Stimulated activated naive CD4-positive, alpha-beta T cell (primary cell): Measurements from ENCODE around the gene TRPC3.

ENCODE experiments used
- DNase-seq, 6 experiments: peaks; one replicate each; lab custom pipeline; 2025; lab: John Stamatoyannopoulos, UW

TRPC3 gene

GRCh38 chr4:121873604-121874003 lies 78.3 kb downstream of the TRPC3 start:
- DNase-seq, result no peak

- DNase-seq, result peak; percentile 83 to 95 (median 90)
Measured at GRCh38 chr4:121869841-121870822, 81.7 kb downstream of the TRPC3 start, which contains the start of gene BBS7. Gene BBS7, minus strand, starts transcription at chr4:121870474. Its CDS starts 161 bp downstream, at chr4:121870313.

GRCh38 chr4:121863799-121864198 lies 88.1 kb downstream of the TRPC3 start:
- DNase-seq, result no peak

DNA sequence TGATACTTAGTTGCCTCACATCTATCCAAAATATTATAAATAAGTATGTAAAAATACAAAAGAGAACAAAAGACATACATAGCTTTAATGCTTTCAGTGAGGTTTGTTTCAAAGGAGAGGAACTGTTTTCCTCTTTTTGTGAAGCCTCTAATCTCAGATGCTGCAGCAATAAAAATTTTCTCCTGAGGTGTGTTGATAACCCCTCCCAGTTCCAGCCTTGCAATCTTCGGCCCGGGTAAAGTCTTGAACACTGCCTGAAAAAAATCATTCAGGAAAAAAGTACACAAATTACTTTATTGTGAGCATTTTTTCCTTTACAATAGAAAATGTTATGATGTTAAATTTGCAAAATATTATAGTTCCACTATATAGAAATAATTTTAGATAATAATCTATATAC lies 90.4 kb downstream of the TRPC3 start:
- DNase-seq, result no peak

- no peak for DNase-seq
Measured at GRCh38 chr4:121860121-121860520, 91.7 kb downstream of the TRPC3 start.

GRCh38 chr4:121851354-121851753 lies 100.5 kb downstream of the TRPC3 start:
- DNase-seq, result no peak

DNA sequence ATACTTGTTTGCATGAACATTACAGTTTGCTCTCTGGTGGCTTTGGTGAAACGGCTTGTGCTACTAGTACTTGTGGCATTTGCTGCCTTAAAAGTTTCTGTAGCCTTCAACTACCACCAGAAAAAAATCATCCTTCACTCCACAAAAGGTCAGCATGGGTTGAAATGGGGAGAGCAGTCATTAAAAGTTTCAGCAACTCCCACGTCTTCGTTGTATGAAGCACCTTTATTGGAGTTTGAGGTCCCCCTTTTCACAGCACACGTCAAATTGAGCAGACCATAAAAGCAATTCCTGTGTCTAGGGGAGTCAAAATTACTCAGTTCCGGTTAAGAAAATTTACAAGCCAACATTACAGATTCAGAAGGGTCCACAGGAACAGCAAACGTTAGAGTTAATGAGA lies 105.2 kb downstream of the TRPC3 start:
- DNase-seq, result no peak

- no peak for DNase-seq
Measured at GRCh38 chr4:121842862-121843261, 109.0 kb downstream of the TRPC3 start.

DNA sequence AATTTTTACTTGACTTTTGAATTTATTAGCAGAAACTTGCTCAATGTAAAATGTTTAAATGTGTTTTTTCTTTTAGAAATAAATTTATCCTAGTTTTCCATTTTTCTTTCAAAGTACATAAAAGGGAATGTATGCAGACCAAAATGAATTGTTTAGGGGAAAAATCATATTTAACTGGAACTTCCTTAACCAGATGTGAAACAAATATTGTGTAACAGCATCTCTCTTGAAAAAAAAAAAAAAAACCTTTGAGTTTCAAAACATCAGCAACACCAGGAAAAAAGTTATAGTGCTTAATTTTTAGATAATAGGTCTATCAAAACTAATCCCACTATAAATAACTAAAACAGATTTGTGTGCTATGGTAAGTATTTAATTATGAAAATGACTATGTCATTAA lies 113.7 kb downstream of the TRPC3 start:
- DNase-seq, result no peak

DNA sequence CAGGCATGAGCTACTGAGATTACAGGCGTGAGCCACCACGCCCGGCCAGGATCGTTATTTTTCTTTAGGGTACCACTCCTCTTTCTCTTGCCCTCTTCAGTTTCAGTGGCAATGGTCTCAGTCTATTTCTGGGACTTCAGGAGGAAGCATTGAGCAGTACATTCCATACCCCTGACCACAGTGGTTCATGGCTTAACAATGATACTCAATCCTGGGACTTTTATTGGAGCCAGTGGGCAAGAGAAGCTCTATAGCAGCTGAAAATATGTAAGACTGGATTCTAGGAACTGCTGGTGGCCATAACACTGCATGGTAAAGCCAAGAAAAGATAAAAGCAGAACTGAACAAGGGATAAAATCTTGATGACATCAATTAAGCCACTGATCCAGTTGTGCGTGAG lies 122.3 kb downstream of the TRPC3 start:
- DNase-seq, result no peak
